ENCODE results near the gene TEX14.

DNA sequence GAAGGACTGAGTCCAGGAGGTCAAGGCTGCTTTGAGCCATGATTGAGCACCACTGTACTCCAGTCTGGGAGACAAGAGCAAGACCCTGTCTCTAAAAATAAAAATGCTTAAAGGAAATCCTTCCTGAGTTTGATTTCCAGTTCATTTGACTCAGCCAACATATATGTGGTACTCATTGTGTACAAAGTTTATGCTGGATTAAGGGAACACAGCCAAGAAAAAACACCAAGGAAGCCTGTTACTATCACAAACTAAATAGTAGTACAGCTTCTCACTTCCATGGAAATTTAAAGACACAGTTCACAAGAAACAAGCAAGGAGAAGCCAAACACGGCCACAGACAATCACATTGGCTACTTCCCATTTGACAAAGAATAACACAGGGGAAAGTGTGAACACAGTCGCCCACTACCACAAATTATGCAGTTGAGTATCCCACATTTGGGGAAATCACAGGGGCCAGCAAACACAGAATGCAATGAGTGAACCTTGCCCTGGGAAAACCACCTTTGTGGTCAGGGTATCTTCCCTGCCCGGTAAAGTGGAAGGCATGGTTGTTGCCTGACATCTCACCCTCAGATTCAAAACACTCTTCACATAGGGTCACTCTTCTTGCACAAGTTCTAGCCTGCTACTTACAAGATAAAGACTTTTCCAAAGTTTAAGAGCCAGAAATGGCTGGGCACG, 14.5 kb downstream of the TEX14 start:
- TF ChIP-seq, protein P1, sequence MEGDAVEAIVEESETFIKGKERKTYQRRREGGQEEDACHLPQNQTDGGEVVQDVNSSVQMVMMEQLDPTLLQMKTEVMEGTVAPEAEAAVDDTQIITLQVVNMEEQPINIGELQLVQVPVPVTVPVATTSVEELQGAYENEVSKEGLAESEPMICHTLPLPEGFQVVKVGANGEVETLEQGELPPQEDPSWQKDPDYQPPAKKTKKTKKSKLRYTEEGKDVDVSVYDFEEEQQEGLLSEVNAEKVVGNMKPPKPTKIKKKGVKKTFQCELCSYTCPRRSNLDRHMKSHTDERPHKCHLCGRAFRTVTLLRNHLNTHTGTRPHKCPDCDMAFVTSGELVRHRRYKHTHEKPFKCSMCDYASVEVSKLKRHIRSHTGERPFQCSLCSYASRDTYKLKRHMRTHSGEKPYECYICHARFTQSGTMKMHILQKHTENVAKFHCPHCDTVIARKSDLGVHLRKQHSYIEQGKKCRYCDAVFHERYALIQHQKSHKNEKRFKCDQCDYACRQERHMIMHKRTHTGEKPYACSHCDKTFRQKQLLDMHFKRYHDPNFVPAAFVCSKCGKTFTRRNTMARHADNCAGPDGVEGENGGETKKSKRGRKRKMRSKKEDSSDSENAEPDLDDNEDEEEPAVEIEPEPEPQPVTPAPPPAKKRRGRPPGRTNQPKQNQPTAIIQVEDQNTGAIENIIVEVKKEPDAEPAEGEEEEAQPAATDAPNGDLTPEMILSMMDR (IDR thresholded peaks at IDR 0.05) = no peak
- no peak for TF ChIP-seq POLR2A (IDR thresholded peaks at IDR 0.05)
